HEK293 (cell line): ENCODE data around the gene LAMTOR4.

ENCODE experiments used
- CTCF ChIA-PET: fragments of 350-600 bp; formaldehyde crosslinking; extraction: SDS; loops from one replicate; lab custom pipeline; 2021; ENCODE audit warnings: antibody characterized with exemption; lab: Yijun Ruan, JAX
- POLR2A ChIA-PET: fragments of 300-600 bp; formaldehyde crosslinking; extraction: SDS; loops from one replicate; lab custom pipeline; 2020; ENCODE audit warnings: antibody characterized with exemption, inconsistent platforms; lab: Yijun Ruan, JAX
- H3K27ac ChIP-seq: fragments of 200-500 bp; sonication (Bioruptor generic); 2 replicates; pipeline ENCODE4 v1.5.1; 2014; ENCODE audit warnings: low read depth, low read length, control low read depth, inconsistent platforms; ENCODE audit errors: extremely low read depth
- H3K36me3 ChIP-seq, 2 experiments: fragments of 200-500 bp in 1 of 2; sonication (Bioruptor generic) in 1 of 2; 1 replicate in 1 of 2; 2 replicates in 1 of 2; pipeline ENCODE4 v1.5.1; 2014 to 2017; ENCODE audit warnings: inconsistent platforms in 2 of 2, low read length in 2 of 2; ENCODE audit not compliant: control insufficient read depth in 2 of 2, insufficient read depth in 1 of 2
- H3K4me1 ChIP-seq: fragments of 200-500 bp; sonication (Bioruptor generic); 2 replicates; pipeline ENCODE4 v1.5.1; 2014; ENCODE audit warnings: mild to moderate bottlenecking, low read length, inconsistent platforms; ENCODE audit not compliant: control insufficient read depth, insufficient read depth
- H3K4me3 ChIP-seq: 2 replicates; pipeline ENCODE4 v1.5.1; 2011; ENCODE audit warnings: low read depth, mild to moderate bottlenecking, control low read depth, low read length, moderate library complexity
- H3K9me3 ChIP-seq: fragments of 200-500 bp; sonication (Bioruptor generic); 2 replicates; pipeline ENCODE4 v1.5.1; 2014; ENCODE audit warnings: low read depth, low read length, inconsistent platforms; ENCODE audit not compliant: control insufficient read depth, insufficient read depth
- CTCF ChIP-seq: fragments of 450-650 bp; formaldehyde crosslinking; IDR thresholded peaks from 2 replicates; pipeline ENCODE4 v1.5.1; 2016; ENCODE audit warnings: missing biosample characterization, missing genetic modification characterization
- HIC1 ChIP-seq: fragments of 450-650 bp; formaldehyde crosslinking; IDR thresholded peaks from 2 replicates; pipeline ENCODE4 v1.5.1; 2016; ENCODE audit warnings: missing biosample characterization, missing genetic modification characterization
- HOXC10 ChIP-seq: sonication (generic); formaldehyde crosslinking; IDR thresholded peaks from 2 replicates; pipeline ENCODE4 v1.8.1; 2023; ENCODE audit warnings: mild to moderate bottlenecking, missing genetic modification reagents
- IKZF3 ChIP-seq: fragments of 450-650 bp; IDR thresholded peaks from 2 replicates; pipeline ENCODE4 v1.5.0; 2018; ENCODE audit warnings: missing biosample characterization, mild to moderate bottlenecking, missing genetic modification characterization, moderate library complexity
- KLF8 ChIP-seq: fragments of 450-650 bp; formaldehyde crosslinking; IDR thresholded peaks from 2 replicates; pipeline ENCODE4 v1.5.1; 2016; ENCODE audit warnings: missing biosample characterization, missing genetic modification characterization
- SALL2 ChIP-seq: fragments of 450-650 bp; formaldehyde crosslinking; IDR thresholded peaks from 2 replicates; pipeline ENCODE4 v1.5.0; 2017; ENCODE audit warnings: missing biosample characterization, mild to moderate bottlenecking, missing genetic modification characterization, borderline replicate concordance
- WT1 ChIP-seq: fragments of 450-650 bp; formaldehyde crosslinking; IDR thresholded peaks from 2 replicates; pipeline ENCODE4 v1.5.1; 2016; ENCODE audit warnings: missing biosample characterization, missing genetic modification characterization
- YY2 ChIP-seq: fragments of 450-650 bp; formaldehyde crosslinking; IDR thresholded peaks from 2 replicates; pipeline ENCODE4 v1.5.1; 2016; ENCODE audit warnings: missing biosample characterization, missing genetic modification characterization
- ZFHX2 ChIP-seq: fragments of 450-650 bp; formaldehyde crosslinking; conservative IDR thresholded peaks from 2 replicates; pipeline ENCODE4 v1.5.1; 2016; ENCODE audit warnings: missing biosample characterization, missing genetic modification characterization
- ZFP41 ChIP-seq: fragments of 450-650 bp; formaldehyde crosslinking; IDR thresholded peaks from 2 replicates; pipeline ENCODE4 v1.5.1; 2016; ENCODE audit warnings: missing biosample characterization, missing genetic modification characterization, borderline replicate concordance
- ZNF112 ChIP-seq: fragments of 450-650 bp; formaldehyde crosslinking; IDR thresholded peaks from 2 replicates; pipeline ENCODE4 v1.5.0; 2017; ENCODE audit warnings: missing biosample characterization, missing genetic modification characterization
- ZNF138 ChIP-seq: fragments of 450-650 bp; formaldehyde crosslinking; IDR thresholded peaks from 2 replicates; pipeline ENCODE4 v1.5.1; 2016; ENCODE audit warnings: missing biosample characterization, missing genetic modification characterization, borderline replicate concordance
- ZNF155 ChIP-seq: fragments of 450-650 bp; formaldehyde crosslinking; IDR thresholded peaks from 2 replicates; pipeline ENCODE4 v1.5.1; 2016; ENCODE audit warnings: missing biosample characterization, missing genetic modification characterization
- ZNF184 ChIP-seq: fragments of 450-650 bp; IDR thresholded peaks from 2 replicates; pipeline ENCODE4 v1.5.1; 2018; ENCODE audit warnings: missing biosample characterization, mild to moderate bottlenecking, missing genetic modification characterization
- ZNF274 ChIP-seq, 2 experiments: fragments of 200-500 bp in 1 of 2; fragments of 450-650 bp in 1 of 2; sonication (Bioruptor generic) in 1 of 2; formaldehyde crosslinking in 1 of 2; IDR thresholded peaks; 2 replicates each; pipeline versions ENCODE4 v1.5.1 to v1.6.1; 2014 to 2016; ENCODE audit warnings: borderline replicate concordance in 1 of 2, inconsistent platforms in 1 of 2, low read length in 1 of 2, missing biosample characterization in 1 of 2, missing genetic modification characterization in 1 of 2
- ZNF311 ChIP-seq: fragments of 450-650 bp; formaldehyde crosslinking; IDR thresholded peaks from 2 replicates; pipeline ENCODE4 v1.5.1; 2017; ENCODE audit warnings: missing biosample characterization, missing genetic modification characterization, borderline replicate concordance
- ZNF366 ChIP-seq: fragments of 450-650 bp; formaldehyde crosslinking; conservative IDR thresholded peaks from 2 replicates; pipeline ENCODE4 v1.5.1; 2016; ENCODE audit warnings: missing biosample characterization, missing genetic modification characterization
- ZNF394 ChIP-seq: fragments of 450-650 bp; formaldehyde crosslinking; IDR thresholded peaks from 2 replicates; pipeline ENCODE4 v1.5.1; 2016; ENCODE audit warnings: missing biosample characterization, missing genetic modification characterization, mild to moderate bottlenecking, moderate library complexity, borderline replicate concordance
- ZNF398 ChIP-seq: fragments of 450-650 bp; formaldehyde crosslinking; IDR thresholded peaks from 2 replicates; pipeline ENCODE4 v1.5.1; 2017; ENCODE audit warnings: missing biosample characterization, missing genetic modification characterization
- ZNF449 ChIP-seq: fragments of 450-650 bp; formaldehyde crosslinking; IDR thresholded peaks from 2 replicates; pipeline ENCODE4 v1.5.1; 2017; ENCODE audit warnings: missing biosample characterization, mild to moderate bottlenecking, missing genetic modification characterization, moderate library complexity
- ZNF488 ChIP-seq: fragments of 450-650 bp; formaldehyde crosslinking; IDR thresholded peaks from 2 replicates; pipeline ENCODE4 v1.5.1; 2016; ENCODE audit warnings: missing biosample characterization, missing genetic modification characterization
- ZNF548 ChIP-seq: fragments of 450-650 bp; formaldehyde crosslinking; IDR thresholded peaks from 2 replicates; pipeline ENCODE4 v1.5.1; 2016; ENCODE audit warnings: missing biosample characterization, missing genetic modification characterization
- ZNF558 ChIP-seq: fragments of 450-650 bp; formaldehyde crosslinking; IDR thresholded peaks from 2 replicates; pipeline ENCODE4 v1.5.1; 2016; ENCODE audit warnings: missing biosample characterization, missing genetic modification characterization
- ZNF560 ChIP-seq: fragments of 450-650 bp; formaldehyde crosslinking; IDR thresholded peaks from 2 replicates; pipeline ENCODE4 v1.5.1; 2017; ENCODE audit warnings: missing biosample characterization, missing genetic modification characterization, borderline replicate concordance
- ZNF585B ChIP-seq: fragments of 450-650 bp; formaldehyde crosslinking; IDR thresholded peaks from 2 replicates; pipeline ENCODE4 v1.5.1; 2016; ENCODE audit warnings: missing biosample characterization, missing genetic modification characterization
- ZNF639 ChIP-seq: fragments of 450-650 bp; formaldehyde crosslinking; IDR thresholded peaks from 2 replicates; pipeline ENCODE4 v1.5.1; 2016; ENCODE audit warnings: missing biosample characterization, missing genetic modification characterization
- ZNF701 ChIP-seq: fragments of 450-650 bp; formaldehyde crosslinking; IDR thresholded peaks from 2 replicates; pipeline ENCODE4 v1.5.1; 2016; ENCODE audit warnings: missing biosample characterization, missing genetic modification characterization
- ZNF777 ChIP-seq: fragments of 450-650 bp; formaldehyde crosslinking; IDR thresholded peaks from 2 replicates; pipeline ENCODE4 v1.5.1; 2017; ENCODE audit warnings: missing biosample characterization, missing genetic modification characterization, borderline replicate concordance
- ZSCAN16 ChIP-seq: fragments of 450-650 bp; formaldehyde crosslinking; IDR thresholded peaks from 2 replicates; pipeline ENCODE4 v1.5.1; 2016; ENCODE audit warnings: missing biosample characterization, missing genetic modification characterization

The LAMTOR4 gene

GRCh38 chr7:100171840-100172239 lies 23.1 kb downstream of the LAMTOR4 start:
- peaks cover 5% of the 10 kb centered on the region for H3K4me1 ChIP-seq
- no peaks in the 10 kb centered on the region for H3K36me3 ChIP-seq
- POLR2A ChIA-PET: interaction anchor here (0.7 to 1.4 kb wide), 2 partner anchors 23 to 32 kb away, joined by 3 to 5 read pairs; partner anchors contain the start of gene LAMTOR4
- CTCF ChIA-PET: interaction anchor here (0.6 to 1.1 kb wide), 2 partner anchors 17 to 39 kb away, joined by 6 to 9 read pairs; no protein-coding TSS in a partner anchor
- H3K27ac ChIP-seq: no peak overlapping the region
- H3K4me3 ChIP-seq: no peak overlapping the region
- H3K9me3 ChIP-seq: no peaks in the 10 kb centered on the region
- TF ChIP-seq ZNF112 (tag by site-specific recombination): no peak
- no peak for TF ChIP-seq ZNF639 (tag by site-specific recombination)
- 0 out of 2 replicates have a peak, but pooled peaks have one; percentile 35 for TF ChIP-seq ZNF366 (tag by site-specific recombination)
- TF ChIP-seq ZNF560 (tag by site-specific recombination): no peak
- no peak for TF ChIP-seq ZNF398 (tag by site-specific recombination)
- TF ChIP-seq CTCF (tag by site-specific recombination): no peak
- peak; percentile 60 for TF ChIP-seq ZFHX2
- TF ChIP-seq SALL2: no peak
- no peak for TF ChIP-seq ZNF155
- TF ChIP-seq KLF8 (tag by site-specific recombination): peak; percentile 33; the same call in 1 of the 2 replicates
- TF ChIP-seq HIC1 (tag by site-specific recombination): no peak
- no peak for TF ChIP-seq ZNF585B (tag by site-specific recombination)
- TF ChIP-seq IKZF3: 0 out of 2 replicates have a peak, but pooled peaks have one; percentile 13
- TF ChIP-seq ZNF311: no peak
- no peak for TF ChIP-seq WT1
- no peak for TF ChIP-seq ZNF184 (tag by site-specific recombination)
- no peak for TF ChIP-seq ZFP41
- TF ChIP-seq ZNF548: no peak
- no peak for TF ChIP-seq YY2 (tag by site-specific recombination)
- no peak for TF ChIP-seq ZSCAN16 (tag by site-specific recombination)
- no peak for TF ChIP-seq ZNF274 (IDR thresholded peaks at IDR 0.05; ENCODE audit: low read length)
- no peak for TF ChIP-seq ZNF274 (tag by site-specific recombination; IDR thresholded peaks at IDR 0.05; ENCODE audit: borderline replicate concordance)
- no peak for TF ChIP-seq ZNF394
- TF ChIP-seq ZNF449 (tag by site-specific recombination): no peak
- TF ChIP-seq ZNF488 (tag by site-specific recombination): no peak
- TF ChIP-seq ZNF138 (tag by site-specific recombination): no peak
- no peak for TF ChIP-seq ZNF701
- TF ChIP-seq ZNF777 (tag by site-specific recombination): no peak
- TF ChIP-seq ZNF558 (tag by site-specific recombination): no peak
- no peak for TF ChIP-seq HOXC10
